Measurements from ENCODE around the gene SOX21. TPM values are rescaled to one million over a fixed set of nuclear protein-coding genes. Genes with fewer than 3 reads are reported as not detected.
A peak's percentile ranks its signal among the peaks of the same experiment; 100 is the strongest.

Gene SOX21
- total RNA-seq, 3 donors from 2014 or later (not counting 1 experiment from before 2014, with no cell fraction given) = not detected

DNA sequence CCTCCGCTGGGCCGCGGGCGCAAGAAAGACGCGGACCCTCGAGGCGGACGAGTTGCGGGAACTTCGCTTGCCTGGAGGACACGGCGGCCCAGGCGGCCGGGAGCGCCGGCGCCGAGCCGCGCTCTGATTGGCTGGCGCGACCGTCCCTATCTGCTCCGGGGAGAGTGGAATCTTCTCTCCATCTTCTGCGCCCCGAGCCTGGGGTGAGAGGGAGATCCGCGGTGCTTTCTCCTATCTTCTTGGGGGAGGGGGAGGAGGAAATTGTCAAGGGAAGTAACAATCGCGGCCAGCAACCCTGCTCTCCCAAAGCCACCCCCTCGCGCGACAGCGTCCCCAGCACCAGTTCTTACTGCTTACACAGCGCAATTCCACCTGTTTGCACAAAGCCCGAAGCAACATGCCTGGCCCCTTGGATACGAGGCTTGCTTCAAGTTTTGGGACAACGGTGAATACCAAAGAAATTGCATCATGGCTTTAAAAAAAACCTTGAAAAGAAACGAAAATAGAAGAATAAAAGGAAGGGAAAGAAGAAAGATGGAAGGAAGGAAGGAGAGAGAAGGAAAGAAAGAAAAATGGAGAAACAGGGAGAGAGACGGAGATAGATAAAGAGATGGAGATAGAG is 4.8 kb downstream of the SOX21 start:
- Histone ChIP-seq H3K27ac (ENCODE audit: low read length) (no peak overlapping the region), H3K36me3 (ENCODE audit: control insufficient read depth, insufficient read depth, low read length) (no peaks in the 10 kb centered on the region), H3K4me1 (ENCODE audit: control insufficient read depth, insufficient read depth, low read length) (peaks cover 14% of the 10 kb centered on the region), H3K9me3 (ENCODE audit: control insufficient read depth, insufficient read depth, low read length) (no peaks in the 10 kb centered on the region), H3K27me3 (ENCODE audit: control insufficient read depth, insufficient read depth, low read length) (peaks cover 66% of the 10 kb centered on the region), H3K4me3 (ENCODE audit: low read length) (no peak overlapping the region)
- Mint-ChIP-seq H3K36me3 (peaks cover 9% of the 10 kb centered on the region), H3K4me1 (peaks cover 6 to 7% of the 10 kb centered on the region in 2 donors), H3K27me3 (ENCODE audit: low read depth in 2 of 2) (peaks cover 64 to 76% of the 10 kb centered on the region in 2 donors), H3K4me3 (peak overlapping the region; percentile 38), H3K27ac (no peak overlapping the region), H3K9me3 (no peaks in the 10 kb centered on the region)
- 6% methylated on average over 41 of the region's 41 CpGs for WGBS (ENCODE audit: insufficient coverage)
- no peak for TF ChIP-seq CTCF (IDR thresholded peaks at IDR 0.05)
- DNase-seq (no peak), ATAC-seq (no peak)
- intact Hi-C loops (cut with micrococcal nuclease) = no loop called here

DNA sequence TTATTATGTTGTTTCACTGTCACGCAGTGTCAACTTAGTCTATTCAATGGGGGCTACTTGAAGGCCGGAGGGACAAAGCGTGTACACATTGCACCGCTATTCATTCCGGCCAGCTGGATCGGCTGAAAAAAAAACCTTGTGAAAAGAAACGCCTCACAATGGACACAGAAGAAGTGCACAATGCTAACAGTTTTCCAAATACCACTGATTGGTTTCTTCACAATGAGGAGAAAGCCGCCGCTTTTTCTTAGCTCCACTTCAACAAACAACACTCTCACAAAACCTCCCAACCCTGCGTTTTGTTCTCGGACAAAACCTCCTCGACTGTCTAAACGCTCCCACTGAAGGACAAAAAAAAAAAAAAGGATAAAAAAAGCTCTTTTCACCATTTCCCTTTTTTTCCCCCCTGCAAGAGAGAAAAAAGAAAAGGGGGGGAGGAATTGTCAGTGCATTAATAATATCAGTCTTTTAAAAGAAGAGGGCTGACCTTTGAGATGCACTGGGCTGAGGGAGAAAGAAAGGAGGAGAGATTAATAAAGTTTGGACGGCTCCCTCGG is 5.4 kb downstream of the SOX21 start:
- H3K27ac ChIP-seq (ENCODE audit: low read length) = no peak overlapping the region
- Mint-ChIP-seq H3K4me3 (no peak overlapping the region), H3K27ac (no peak overlapping the region), H3K4me1 (peaks cover 6 to 7% of the 10 kb centered on the region in 2 donors), H3K36me3 (peaks cover 9% of the 10 kb centered on the region), H3K27me3 (ENCODE audit: low read depth in 2 of 2) (peaks cover 65 to 81% of the 10 kb centered on the region in 2 donors), H3K9me3 (no peaks in the 10 kb centered on the region)
- no peak for ATAC-seq
- DNase-seq = no peak
- no peak for TF ChIP-seq CTCF (IDR thresholded peaks at IDR 0.05)
- no peaks in the 10 kb centered on the region for H3K36me3 ChIP-seq (ENCODE audit: control insufficient read depth, insufficient read depth, low read length)
- intact Hi-C loops (cut with micrococcal nuclease) = no loop called here
- H3K9me3 ChIP-seq (ENCODE audit: control insufficient read depth, insufficient read depth, low read length) = no peaks in the 10 kb centered on the region
- WGBS (ENCODE audit: insufficient coverage) = 13% methylated on average over 15 of the region's 15 CpGs
- H3K27me3 ChIP-seq (ENCODE audit: control insufficient read depth, insufficient read depth, low read length) = peaks cover 67% of the 10 kb centered on the region
- H3K4me1 ChIP-seq (ENCODE audit: control insufficient read depth, insufficient read depth, low read length) = peaks cover 11% of the 10 kb centered on the region
- no peak overlapping the region for H3K4me3 ChIP-seq (ENCODE audit: low read length)

DNA sequence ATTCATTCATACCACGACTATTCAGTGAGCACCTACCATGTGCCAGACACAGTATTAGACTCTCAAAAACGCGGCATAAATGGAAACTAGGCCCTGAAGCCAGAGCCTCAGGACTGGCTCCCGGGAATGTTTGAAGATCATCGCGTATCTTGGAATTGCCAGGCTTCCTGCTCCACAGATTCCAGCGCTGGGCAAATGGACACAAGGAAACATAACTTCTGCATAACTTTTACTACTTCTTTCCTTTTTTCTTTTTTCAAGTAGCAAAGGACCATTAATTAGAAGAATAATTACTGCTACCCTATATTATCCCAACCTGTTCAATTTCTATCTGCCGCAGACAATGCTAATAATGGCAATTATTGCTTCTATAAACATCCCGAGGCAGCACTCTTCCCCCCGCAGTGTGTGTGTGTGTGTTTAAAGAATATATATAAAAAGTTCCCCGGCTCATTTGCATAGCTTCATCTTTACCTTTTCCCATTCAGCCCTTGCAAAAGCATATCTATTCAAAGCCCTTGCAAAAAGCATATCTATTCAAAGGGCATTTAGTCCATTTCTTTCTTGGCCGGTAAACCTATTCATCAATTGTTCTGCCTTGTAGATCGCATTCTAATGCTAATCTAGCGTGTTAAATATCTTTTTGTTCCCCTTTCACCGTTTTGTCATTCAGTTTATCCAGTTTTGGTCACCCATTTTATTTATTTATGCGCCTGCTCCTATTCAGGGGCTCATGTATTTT is 6.1 kb downstream of the SOX21 start:
- Histone ChIP-seq H3K36me3 (ENCODE audit: control insufficient read depth, insufficient read depth, low read length) (no peaks in the 10 kb centered on the region), H3K27ac (ENCODE audit: low read length) (no peak overlapping the region), H3K4me3 (ENCODE audit: low read length) (no peak overlapping the region), H3K27me3 (ENCODE audit: control insufficient read depth, insufficient read depth, low read length) (peaks cover 67% of the 10 kb centered on the region), H3K9me3 (ENCODE audit: control insufficient read depth, insufficient read depth, low read length) (no peaks in the 10 kb centered on the region), H3K4me1 (ENCODE audit: control insufficient read depth, insufficient read depth, low read length) (peaks cover 7% of the 10 kb centered on the region)
- peaks cover 6 to 7% of the 10 kb centered on the region in 2 donors for H3K4me1 Mint-ChIP-seq
- H3K4me3 Mint-ChIP-seq = no peak overlapping the region
- ATAC-seq (no peak), DNase-seq (no peak)
- peaks cover 70 to 87% of the 10 kb centered on the region in 2 donors for H3K27me3 Mint-ChIP-seq (ENCODE audit: low read depth in 2 of 2)
- 14% methylated on average over 14 of the region's 16 CpGs for WGBS (ENCODE audit: insufficient coverage)
- intact Hi-C loops (cut with micrococcal nuclease) = no loop called here
- H3K9me3 Mint-ChIP-seq = no peaks in the 10 kb centered on the region
- no peak overlapping the region for H3K27ac Mint-ChIP-seq
- TF ChIP-seq CTCF (IDR thresholded peaks at IDR 0.05) = no peak
- peaks cover 9% of the 10 kb centered on the region for H3K36me3 Mint-ChIP-seq
